Measurements from ENCODE around the gene RNF222.

Gene RNF222

GRCh38 chr17:8397636-8398035, at the start of gene RNF222:
Gene RNF222, minus strand, starts transcription at chr17:8397827. Its CDS starts 4,366 bp downstream, at chr17:8393461.
- H3K4me3 ChIP-seq = peak within 1 kb of the TSS in 2 of 7 experiments; percentile 7 to 21

GRCh38 chr17:8445536-8445935, 47.9 kb upstream of the RNF222 start:
- Histone ChIP-seq H3K27ac (no peak overlapping the region), H3K4me3 (no peak overlapping the region)

More at GRCh38 chr17:8397636-8398035, at the start of gene RNF222:
- H3K27ac ChIP-seq = peak within 1 kb of the TSS in 4 of 21 experiments; percentile 10 to 37 (median 20)

GRCh38 chr17:8444494-8444893, 46.9 kb upstream of the RNF222 start:
- Histone ChIP-seq H3K4me3 (no peak overlapping the region), H3K27ac (no peak overlapping the region)

GRCh38 chr17:8443756-8444155, 46.1 kb upstream of the RNF222 start:
- no peak overlapping the region for H3K27ac ChIP-seq

GRCh38 chr17:8442310-8442709, 44.7 kb upstream of the RNF222 start:
- H3K27ac ChIP-seq = no peak overlapping the region
- no peak overlapping the region for H3K4me3 ChIP-seq

More at GRCh38 chr17:8443756-8444155, 46.1 kb upstream of the RNF222 start:
- no peak overlapping the region for H3K4me3 ChIP-seq

- Histone ChIP-seq H3K4me3 (no peak overlapping the region), H3K27ac (no peak overlapping the region)
Observed at GRCh38 chr17:8441690-8442089, 44.1 kb upstream of the RNF222 start.

- no peak overlapping the region for H3K4me3 ChIP-seq
- H3K27ac ChIP-seq = no peak overlapping the region
Observed at GRCh38 chr17:8439681-8440080, 42.1 kb upstream of the RNF222 start.

GRCh38 chr17:8438441-8438840, 40.8 kb upstream of the RNF222 start:
- no peak overlapping the region for H3K4me3 ChIP-seq
- no peak overlapping the region for H3K27ac ChIP-seq

GRCh38 chr17:8436844-8437171, 39.2 kb upstream of the RNF222 start:
- H3K4me3 ChIP-seq = peak overlapping the region; percentile 69 to 100 (median 91)
- H3K27ac ChIP-seq = peak overlapping the region in 19 of 21 experiments; percentile 95 to 100 (median 99)

GRCh38 chr17:8436169-8436843, 38.7 kb upstream of the RNF222 start:
- Histone ChIP-seq H3K4me3 (peak overlapping the region; percentile 69 to 100 (median 91)), H3K27ac (peak overlapping the region; percentile 95 to 100 (median 99))

GRCh38 chr17:8435245-8436168, 37.9 kb upstream of the RNF222 start, which contains the start of gene NDEL1:
Gene NDEL1, plus strand, starts transcription at chr17:8435884. Its CDS starts 8,388 bp downstream, at chr17:8444272.
- H3K27ac ChIP-seq = peak within 1 kb of the TSS; percentile 95 to 100 (median 99)
- H3K4me3 ChIP-seq = peak within 1 kb of the TSS; percentile 69 to 100 (median 91)

GRCh38 chr17:8430966-8431365, 33.3 kb upstream of the RNF222 start:
- Histone ChIP-seq H3K4me3 (no peak overlapping the region), H3K27ac (peak overlapping the region in 18 of 21 experiments; percentile 18 to 89 (median 73))

- Histone ChIP-seq H3K4me3 (no peak overlapping the region), H3K27ac (peak overlapping the region in 13 of 21 experiments; percentile 3 to 85 (median 38))
Observed at GRCh38 chr17:8426802-8427201, 29.2 kb upstream of the RNF222 start.

- Histone ChIP-seq H3K27ac (peak overlapping the region in 14 of 21 experiments; percentile 19 to 89 (median 56)), H3K4me3 (no peak overlapping the region)
Observed at GRCh38 chr17:8426094-8426720, 28.6 kb upstream of the RNF222 start.

GRCh38 chr17:8421571-8421970, 23.9 kb upstream of the RNF222 start:
- no peak overlapping the region for H3K4me3 ChIP-seq
- peak overlapping the region in 8 of 21 experiments; percentile 0 to 76 (median 52) for H3K27ac ChIP-seq

GRCh38 chr17:8420041-8420934, 22.7 kb upstream of the RNF222 start:
- no peak overlapping the region for H3K4me3 ChIP-seq
- peak overlapping the region in 14 of 21 experiments; percentile 4 to 76 (median 54) for H3K27ac ChIP-seq

- H3K4me3 ChIP-seq = no peak overlapping the region
- peak overlapping the region in 5 of 21 experiments; percentile 10 to 74 (median 65) for H3K27ac ChIP-seq
Observed at GRCh38 chr17:8419305-8419704, 21.7 kb upstream of the RNF222 start.

- H3K27ac ChIP-seq = peak overlapping the region in 16 of 21 experiments; percentile 1 to 79 (median 58)
- no peak overlapping the region for H3K4me3 ChIP-seq
Observed at GRCh38 chr17:8418471-8418870, 20.8 kb upstream of the RNF222 start.

- peak overlapping the region in 17 of 21 experiments; percentile 23 to 79 (median 65) for H3K27ac ChIP-seq
Observed at GRCh38 chr17:8417806-8418205, 20.2 kb upstream of the RNF222 start.

More at GRCh38 chr17:8417806-8418205, 20.2 kb upstream of the RNF222 start:
- H3K4me3 ChIP-seq = no peak overlapping the region
